Activated T-helper 17 cell treated with anti-CD3 and anti-CD28 coated beads, Interleukin-2, amount 50 U/mL, for 72 hours (primary cell): ENCODE measurements around the gene KIRREL1. TPM values are rescaled to one million over a fixed set of nuclear protein-coding genes. Genes with fewer than 3 reads are reported as not detected.

Experiments used
- ATAC-seq: fragments of 150-1000 bp; cut with Tn5 transposase; replicated peaks from 2 replicates; pipeline ENCODE4 v1.10.0; 2021; ENCODE audit warnings: mild to moderate bottlenecking, moderate library complexity
- H3K27ac Mint-ChIP-seq: one replicate; pipeline ENCODE4 v1.8.0; 2022; ENCODE audit warnings: mixed read lengths
- H3K27me3 Mint-ChIP-seq: one replicate; pipeline ENCODE4 v1.8.0; 2022; ENCODE audit warnings: mixed read lengths
- H3K36me3 Mint-ChIP-seq: one replicate; pipeline ENCODE4 v1.8.0; 2022; ENCODE audit warnings: low read depth, mild to moderate bottlenecking, mixed read lengths
- H3K4me1 Mint-ChIP-seq: one replicate; pipeline ENCODE4 v1.8.0; 2022; ENCODE audit warnings: mixed read lengths
- H3K4me3 Mint-ChIP-seq: one replicate; pipeline ENCODE4 v1.8.0; 2022; ENCODE audit warnings: mild to moderate bottlenecking, mixed read lengths
- H3K9me3 Mint-ChIP-seq: one replicate; pipeline ENCODE4 v1.8.0; 2022; ENCODE audit warnings: mixed read lengths
- total RNA-seq, 2 donors: library from RNA; stranded (reverse); gene quantifications; one replicate each; pipeline ENCODE4 v1.2.3, GENCODE V29; 2022

KIRREL1 gene
- total RNA-seq, 2 donors from 2014 or later: 0.08 TPM; not detected in 1

GRCh38 chr1:158024737-158025136 is 31.3 kb downstream of the KIRREL1 start:
- H3K27ac Mint-ChIP-seq: no peak overlapping the region
- no peaks in the 10 kb centered on the region for H3K4me1 Mint-ChIP-seq
- ATAC-seq: no peak
- H3K4me3 Mint-ChIP-seq: no peak overlapping the region
- H3K9me3 Mint-ChIP-seq: no peaks in the 10 kb centered on the region
- H3K27me3 Mint-ChIP-seq: peaks cover 15% of the 10 kb centered on the region
- no peaks in the 10 kb centered on the region for H3K36me3 Mint-ChIP-seq

- Mint-ChIP-seq H3K4me1 (no peaks in the 10 kb centered on the region), H3K27me3 (peaks cover 10% of the 10 kb centered on the region), H3K9me3 (no peaks in the 10 kb centered on the region), H3K4me3 (no peak overlapping the region), H3K36me3 (no peaks in the 10 kb centered on the region), H3K27ac (no peak overlapping the region)
- no peak for ATAC-seq
Measured at GRCh38 chr1:158025576-158026230, 32.3 kb downstream of the KIRREL1 start.

GRCh38 chr1:158026651-158027050 is 33.2 kb downstream of the KIRREL1 start:
- Mint-ChIP-seq H3K9me3 (no peaks in the 10 kb centered on the region), H3K36me3 (no peaks in the 10 kb centered on the region), H3K27me3 (peaks cover 10% of the 10 kb centered on the region), H3K4me1 (no peaks in the 10 kb centered on the region), H3K4me3 (no peak overlapping the region), H3K27ac (no peak overlapping the region)
- no peak for ATAC-seq

GRCh38 chr1:158027508-158027907 is 34.1 kb downstream of the KIRREL1 start:
- no peak overlapping the region for H3K27ac Mint-ChIP-seq
- peaks cover 11% of the 10 kb centered on the region for H3K27me3 Mint-ChIP-seq
- no peaks in the 10 kb centered on the region for H3K9me3 Mint-ChIP-seq
- H3K4me3 Mint-ChIP-seq: no peak overlapping the region
- H3K4me1 Mint-ChIP-seq: no peaks in the 10 kb centered on the region
- H3K36me3 Mint-ChIP-seq: no peaks in the 10 kb centered on the region
- no peak for ATAC-seq

GRCh38 chr1:158028969-158029368 is 35.5 kb downstream of the KIRREL1 start:
- no peak for ATAC-seq
- H3K9me3 Mint-ChIP-seq: no peaks in the 10 kb centered on the region
- no peak overlapping the region for H3K4me3 Mint-ChIP-seq
- no peaks in the 10 kb centered on the region for H3K4me1 Mint-ChIP-seq
- H3K27me3 Mint-ChIP-seq: peaks cover 7% of the 10 kb centered on the region
- H3K36me3 Mint-ChIP-seq: no peaks in the 10 kb centered on the region
- H3K27ac Mint-ChIP-seq: no peak overlapping the region

- H3K36me3 Mint-ChIP-seq: no peaks in the 10 kb centered on the region
- no peaks in the 10 kb centered on the region for H3K4me1 Mint-ChIP-seq
- no peak overlapping the region for H3K27ac Mint-ChIP-seq
- ATAC-seq: no peak
- peaks cover 19% of the 10 kb centered on the region for H3K27me3 Mint-ChIP-seq
- no peak overlapping the region for H3K4me3 Mint-ChIP-seq
- H3K9me3 Mint-ChIP-seq: no peaks in the 10 kb centered on the region
Measured at GRCh38 chr1:158035014-158035413, 41.6 kb downstream of the KIRREL1 start.

- Mint-ChIP-seq H3K27ac (no peak overlapping the region), H3K36me3 (no peaks in the 10 kb centered on the region), H3K9me3 (no peaks in the 10 kb centered on the region), H3K4me3 (no peak overlapping the region), H3K4me1 (no peaks in the 10 kb centered on the region), H3K27me3 (peaks cover 26% of the 10 kb centered on the region)
- ATAC-seq: no peak
Measured at GRCh38 chr1:158035976-158036583, 42.6 kb downstream of the KIRREL1 start.

- Mint-ChIP-seq H3K9me3 (no peaks in the 10 kb centered on the region), H3K4me3 (no peak overlapping the region), H3K27me3 (peaks cover 25% of the 10 kb centered on the region), H3K4me1 (no peaks in the 10 kb centered on the region), H3K27ac (no peak overlapping the region), H3K36me3 (no peaks in the 10 kb centered on the region)
- ATAC-seq: no peak
Measured at GRCh38 chr1:158037008-158037865, 43.8 kb downstream of the KIRREL1 start.

GRCh38 chr1:158037866-158038359 is 44.5 kb downstream of the KIRREL1 start:
- ATAC-seq: no peak
- no peaks in the 10 kb centered on the region for H3K4me1 Mint-ChIP-seq
- H3K36me3 Mint-ChIP-seq: no peaks in the 10 kb centered on the region
- H3K27ac Mint-ChIP-seq: no peak overlapping the region
- no peak overlapping the region for H3K4me3 Mint-ChIP-seq
- no peaks in the 10 kb centered on the region for H3K9me3 Mint-ChIP-seq
- peaks cover 24% of the 10 kb centered on the region for H3K27me3 Mint-ChIP-seq

- Mint-ChIP-seq H3K4me3 (no peak overlapping the region), H3K4me1 (no peaks in the 10 kb centered on the region), H3K27me3 (peaks cover 24% of the 10 kb centered on the region), H3K36me3 (no peaks in the 10 kb centered on the region), H3K9me3 (no peaks in the 10 kb centered on the region), H3K27ac (no peak overlapping the region)
- ATAC-seq: no peak
Measured at GRCh38 chr1:158038793-158039192, 45.3 kb downstream of the KIRREL1 start.

GRCh38 chr1:158039380-158039779 is 45.9 kb downstream of the KIRREL1 start:
- no peaks in the 10 kb centered on the region for H3K36me3 Mint-ChIP-seq
- no peak overlapping the region for H3K27ac Mint-ChIP-seq
- no peak for ATAC-seq
- H3K9me3 Mint-ChIP-seq: no peaks in the 10 kb centered on the region
- H3K27me3 Mint-ChIP-seq: peaks cover 24% of the 10 kb centered on the region
- no peak overlapping the region for H3K4me3 Mint-ChIP-seq
- no peaks in the 10 kb centered on the region for H3K4me1 Mint-ChIP-seq

GRCh38 chr1:158040323-158040722 is 46.9 kb downstream of the KIRREL1 start:
- Mint-ChIP-seq H3K9me3 (no peaks in the 10 kb centered on the region), H3K4me3 (no peak overlapping the region), H3K36me3 (no peaks in the 10 kb centered on the region), H3K27me3 (peaks cover 28% of the 10 kb centered on the region), H3K27ac (no peak overlapping the region), H3K4me1 (no peaks in the 10 kb centered on the region)
- ATAC-seq: no peak

GRCh38 chr1:158043232-158043631 is 49.8 kb downstream of the KIRREL1 start:
- H3K27ac Mint-ChIP-seq: no peak overlapping the region

GRCh38 chr1:158045639-158046038 is 52.2 kb downstream of the KIRREL1 start:
- no peaks in the 10 kb centered on the region for H3K4me1 Mint-ChIP-seq
- no peak for ATAC-seq
- H3K9me3 Mint-ChIP-seq: no peaks in the 10 kb centered on the region
- H3K36me3 Mint-ChIP-seq: no peaks in the 10 kb centered on the region
- peaks cover 19% of the 10 kb centered on the region for H3K27me3 Mint-ChIP-seq
- H3K4me3 Mint-ChIP-seq: no peak overlapping the region
- no peak overlapping the region for H3K27ac Mint-ChIP-seq

More at GRCh38 chr1:158043232-158043631, 49.8 kb downstream of the KIRREL1 start:
- peaks cover 29% of the 10 kb centered on the region for H3K27me3 Mint-ChIP-seq
- H3K36me3 Mint-ChIP-seq: no peaks in the 10 kb centered on the region
- ATAC-seq: no peak
- no peaks in the 10 kb centered on the region for H3K9me3 Mint-ChIP-seq
- no peaks in the 10 kb centered on the region for H3K4me1 Mint-ChIP-seq
- no peak overlapping the region for H3K4me3 Mint-ChIP-seq
